SU-DHL-6 (cell line): ENCODE results near the gene FERD3L.

Experiments
- H2AFZ ChIP-seq: fragments of 200-600 bp; sonication (generic); 2 replicates; pipeline ENCODE4 v1.6.1; 2014; ENCODE audit warnings: low read depth, mild to moderate bottlenecking, moderate library complexity, mixed read lengths, antibody characterized with exemption, low read length; ENCODE audit not compliant: severe bottlenecking
- H3F3A ChIP-seq: fragments of 200-600 bp; shearing (Covaris generic); 2 replicates; pipeline ENCODE4 v1.6.0; 2016; ENCODE audit warnings: antibody characterized with exemption, mild to moderate bottlenecking; ENCODE audit not compliant: insufficient read depth
- H3K27ac ChIP-seq: fragments of 200-600 bp; sonication (generic); 2 replicates; pipeline ENCODE4 v1.5.1; 2016; ENCODE audit warnings: low read depth, mild to moderate bottlenecking, low read length, moderate library complexity, mixed read lengths
- H3K27me3 ChIP-seq: fragments of 200-600 bp; sonication (generic), shearing (Covaris generic); 2 replicates; pipeline ENCODE4 v1.6.0; 2014; ENCODE audit warnings: mild to moderate bottlenecking, low read length
- H3K36me3 ChIP-seq: fragments of 200-600 bp; sonication (generic); 2 replicates; pipeline ENCODE4 v1.6.1; 2014; ENCODE audit warnings: mild to moderate bottlenecking, low read length, mixed read lengths
- H3K4me2 ChIP-seq: fragments of 300-600, 200-600 bp; shearing (Covaris generic), sonication (generic); 2 replicates; pipeline ENCODE4 v1.6.0; 2014; ENCODE audit warnings: low read length, low read depth, mild to moderate bottlenecking; ENCODE audit not compliant: poor library complexity, severe bottlenecking
- H3K4me3 ChIP-seq: fragments of 200-600 bp; sonication (generic); 2 replicates; pipeline ENCODE4 v1.5.1; 2014; ENCODE audit warnings: antibody characterized with exemption, low read length, mild to moderate bottlenecking, mixed read lengths; ENCODE audit not compliant: insufficient read depth, poor library complexity, severe bottlenecking
- H3K79me2 ChIP-seq: fragments of 200-600 bp; sonication (generic); 2 replicates; pipeline ENCODE4 v1.6.1; 2014; ENCODE audit warnings: mild to moderate bottlenecking, low read length, moderate library complexity; ENCODE audit not compliant: insufficient read depth
- H3K9ac ChIP-seq: fragments of 200-600 bp; sonication (generic); 2 replicates; pipeline ENCODE4 v1.7.0; 2014; ENCODE audit warnings: mild to moderate bottlenecking, low read length
- H3K9me2 ChIP-seq: fragments of 200-600 bp; sonication (generic); replicated peaks from 2 replicates; pipeline ENCODE4 v1.6.1; 2014; ENCODE audit warnings: low read length; ENCODE audit not compliant: insufficient read depth
- H3K9me3 ChIP-seq: fragments of 200-600 bp; sonication (generic); 2 replicates; pipeline ENCODE4 v1.6.1; 2014; ENCODE audit warnings: low read length, mixed read lengths; ENCODE audit not compliant: insufficient read depth
- H4K20me1 ChIP-seq: fragments of 200-600 bp; sonication (generic); 2 replicates; pipeline ENCODE4 v1.6.1; 2014; ENCODE audit warnings: low read depth, mild to moderate bottlenecking, antibody characterized with exemption, low read length, moderate library complexity, mixed read lengths
- CTCF ChIP-seq: fragments of 200-600 bp; sonication (generic); IDR thresholded peaks from one replicate; pipeline ENCODE4 v1.5.1; 2017; ENCODE audit warnings: antibody characterized with exemption, mild to moderate bottlenecking, low read length, moderate library complexity; ENCODE audit not compliant: insufficient read depth, poor library complexity, severe bottlenecking
- EZH2phosphoT487 ChIP-seq: fragments of 200-600 bp; sonication (generic), shearing (Covaris generic); conservative IDR thresholded peaks from 2 replicates; pipeline ENCODE4 v1.6.1; 2018; ENCODE audit warnings: mild to moderate bottlenecking, antibody characterized with exemption, low read length, moderate library complexity, mixed read lengths

FERD3L gene

GRCh38 chr7:19119870-19120486 lies 25.2 kb downstream of the FERD3L start:
- no peaks in the 10 kb centered on the region for H3K27me3 ChIP-seq
- no peak overlapping the region for H3K4me3 ChIP-seq
- no peaks in the 10 kb centered on the region for H3F3A ChIP-seq
- H3K9ac ChIP-seq = no peak overlapping the region
- H3K4me2 ChIP-seq = no peak overlapping the region
- TF ChIP-seq CTCF (no peak), EZH2phosphoT487 (no peak)
- no peaks in the 10 kb centered on the region for H3K36me3 ChIP-seq
- H3K9me2 ChIP-seq = no peaks in the 10 kb centered on the region
- no peaks in the 10 kb centered on the region for H3K79me2 ChIP-seq
- H3K9me3 ChIP-seq = no peaks in the 10 kb centered on the region
- H3K27ac ChIP-seq = no peak overlapping the region
- H4K20me1 ChIP-seq = no peaks in the 10 kb centered on the region
- H2AFZ ChIP-seq = no peak overlapping the region

GRCh38 chr7:19119372-19119771 lies 25.8 kb downstream of the FERD3L start:
- Histone ChIP-seq H3K9ac (no peak overlapping the region), H3K27ac (no peak overlapping the region), H4K20me1 (no peaks in the 10 kb centered on the region), H3K4me3 (no peak overlapping the region), H3K36me3 (no peaks in the 10 kb centered on the region), H3K9me3 (no peaks in the 10 kb centered on the region), H3K4me2 (no peak overlapping the region), H3F3A (no peaks in the 10 kb centered on the region), H3K79me2 (no peaks in the 10 kb centered on the region), H3K9me2 (no peaks in the 10 kb centered on the region), H3K27me3 (no peaks in the 10 kb centered on the region), H2AFZ (no peak overlapping the region)
- TF ChIP-seq CTCF (no peak), EZH2phosphoT487 (no peak)

DNA sequence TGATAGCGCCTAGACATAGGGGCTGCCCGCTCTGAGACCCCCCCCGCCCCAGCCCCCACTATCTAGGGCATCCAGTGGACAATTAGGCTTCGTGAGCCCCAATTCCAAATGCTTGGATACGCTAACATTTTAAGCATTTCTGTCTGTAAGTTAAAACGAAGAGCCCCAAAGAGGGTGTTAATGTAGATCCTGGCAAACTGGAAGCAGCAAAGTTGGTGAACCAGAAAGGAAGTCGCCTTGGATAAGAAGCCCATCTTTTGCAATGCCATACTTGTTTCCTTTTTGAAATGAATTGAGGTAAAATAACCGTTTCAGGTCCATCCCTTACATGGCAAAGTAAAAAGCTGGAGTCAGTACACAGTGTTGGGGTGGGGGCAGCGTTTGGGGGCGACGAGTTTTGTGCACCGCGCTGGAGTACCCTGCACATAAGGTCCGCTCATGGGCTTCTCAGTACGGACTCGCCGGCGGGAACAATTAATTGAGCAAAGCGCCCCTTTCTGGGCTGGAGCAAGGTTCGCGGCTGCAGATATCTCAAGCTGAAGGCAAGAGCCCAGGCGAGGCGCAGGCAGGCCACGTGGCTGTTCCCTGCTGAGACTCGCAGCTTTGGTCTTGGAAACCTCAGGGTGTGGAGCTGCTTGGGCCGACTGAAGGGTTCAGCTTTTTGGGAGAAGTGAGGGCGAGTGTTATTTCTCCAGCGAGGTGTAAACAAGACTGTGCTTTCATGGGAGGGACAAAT lies 26.4 kb downstream of the FERD3L start:
- Histone ChIP-seq H3K27me3 (no peaks in the 10 kb centered on the region), H3K27ac (no peak overlapping the region), H4K20me1 (no peaks in the 10 kb centered on the region), H3K36me3 (no peaks in the 10 kb centered on the region), H3K79me2 (no peaks in the 10 kb centered on the region), H3K9ac (no peak overlapping the region), H3F3A (no peaks in the 10 kb centered on the region), H3K4me3 (no peak overlapping the region), H3K4me2 (no peak overlapping the region), H3K9me3 (no peaks in the 10 kb centered on the region), H3K9me2 (no peaks in the 10 kb centered on the region), H2AFZ (no peak overlapping the region)
- TF ChIP-seq EZH2phosphoT487 = no peak
- no peak for TF ChIP-seq CTCF
